Glomerular visceral epithelial cell (primary cell): ENCODE results near the gene SPAG16.
A peak's percentile ranks its signal among the peaks of the same experiment; 100 is the strongest.

Experiments used
- DNase-seq: peaks from one replicate; pipeline ENCODE4 v3.0.0-alpha.2; 2016; ENCODE audit errors: extremely low spot score

Gene SPAG16

GRCh38 chr2:214158851-214159250, 874.6 kb downstream of the SPAG16 start:
- DNase-seq = no peak

- no peak for DNase-seq
Observed at GRCh38 chr2:214169281-214169680, 885.0 kb downstream of the SPAG16 start.

- DNase-seq = no peak
Observed at GRCh38 chr2:214169736-214170135, 885.5 kb downstream of the SPAG16 start.

GRCh38 chr2:214174563-214174962, 890.3 kb downstream of the SPAG16 start:
- no peak for DNase-seq

GRCh38 chr2:214180071-214180470, 895.8 kb downstream of the SPAG16 start:
- no peak for DNase-seq

GRCh38 chr2:214180686-214181085, 896.4 kb downstream of the SPAG16 start:
- no peak for DNase-seq

- no peak for DNase-seq
Observed at GRCh38 chr2:214184461-214184860, 900.2 kb downstream of the SPAG16 start.

GRCh38 chr2:214185546-214185945, 901.3 kb downstream of the SPAG16 start:
- DNase-seq = no peak

GRCh38 chr2:214192711-214193110, 908.4 kb downstream of the SPAG16 start:
- DNase-seq = no peak

GRCh38 chr2:214193943-214194342, 909.7 kb downstream of the SPAG16 start:
- peak; percentile 31 for DNase-seq

GRCh38 chr2:214196260-214196659, 912.0 kb downstream of the SPAG16 start:
- no peak for DNase-seq

GRCh38 chr2:214201892-214202291, 917.6 kb downstream of the SPAG16 start:
- no peak for DNase-seq

- no peak for DNase-seq
Observed at GRCh38 chr2:214203214-214203613, 919.0 kb downstream of the SPAG16 start.

- DNase-seq = peak; percentile 20
Observed at GRCh38 chr2:214203744-214204289, 919.6 kb downstream of the SPAG16 start.

- DNase-seq = no peak
Observed at GRCh38 chr2:214215107-214215506, 930.8 kb downstream of the SPAG16 start.

GRCh38 chr2:214217136-214217535, 932.9 kb downstream of the SPAG16 start:
- DNase-seq = no peak

- no peak for DNase-seq
Observed at GRCh38 chr2:214217599-214217998, 933.3 kb downstream of the SPAG16 start.

- no peak for DNase-seq
Observed at GRCh38 chr2:214220251-214220650, 936.0 kb downstream of the SPAG16 start.

- DNase-seq = peak; percentile 6
Observed at GRCh38 chr2:214226061-214226460, 941.8 kb downstream of the SPAG16 start.

- peak; percentile 4 for DNase-seq
Observed at GRCh38 chr2:214232271-214232670, 948.0 kb downstream of the SPAG16 start.

- no peak for DNase-seq
Observed at GRCh38 chr2:214233164-214233563, 948.9 kb downstream of the SPAG16 start.

GRCh38 chr2:214242797-214243196, 958.5 kb downstream of the SPAG16 start:
- DNase-seq = no peak

- DNase-seq = no peak
Observed at GRCh38 chr2:214244847-214245246, 960.6 kb downstream of the SPAG16 start.

- DNase-seq = no peak
Observed at GRCh38 chr2:214246417-214246816, 962.2 kb downstream of the SPAG16 start.
